Measurements from ENCODE around the gene NRARP. TPM values are rescaled to one million over a fixed set of nuclear protein-coding genes. Genes with fewer than 3 reads are reported as not detected.
A peak's percentile ranks its signal among the peaks of the same experiment; 100 is the strongest.

Gene NRARP
- total and polyA plus RNA-seq, 2 of the 13 experiments (the other 11 are each of a cell fraction or from before 2014, with no cell fraction given) = 0.22 to 0.46 TPM

DNA sequence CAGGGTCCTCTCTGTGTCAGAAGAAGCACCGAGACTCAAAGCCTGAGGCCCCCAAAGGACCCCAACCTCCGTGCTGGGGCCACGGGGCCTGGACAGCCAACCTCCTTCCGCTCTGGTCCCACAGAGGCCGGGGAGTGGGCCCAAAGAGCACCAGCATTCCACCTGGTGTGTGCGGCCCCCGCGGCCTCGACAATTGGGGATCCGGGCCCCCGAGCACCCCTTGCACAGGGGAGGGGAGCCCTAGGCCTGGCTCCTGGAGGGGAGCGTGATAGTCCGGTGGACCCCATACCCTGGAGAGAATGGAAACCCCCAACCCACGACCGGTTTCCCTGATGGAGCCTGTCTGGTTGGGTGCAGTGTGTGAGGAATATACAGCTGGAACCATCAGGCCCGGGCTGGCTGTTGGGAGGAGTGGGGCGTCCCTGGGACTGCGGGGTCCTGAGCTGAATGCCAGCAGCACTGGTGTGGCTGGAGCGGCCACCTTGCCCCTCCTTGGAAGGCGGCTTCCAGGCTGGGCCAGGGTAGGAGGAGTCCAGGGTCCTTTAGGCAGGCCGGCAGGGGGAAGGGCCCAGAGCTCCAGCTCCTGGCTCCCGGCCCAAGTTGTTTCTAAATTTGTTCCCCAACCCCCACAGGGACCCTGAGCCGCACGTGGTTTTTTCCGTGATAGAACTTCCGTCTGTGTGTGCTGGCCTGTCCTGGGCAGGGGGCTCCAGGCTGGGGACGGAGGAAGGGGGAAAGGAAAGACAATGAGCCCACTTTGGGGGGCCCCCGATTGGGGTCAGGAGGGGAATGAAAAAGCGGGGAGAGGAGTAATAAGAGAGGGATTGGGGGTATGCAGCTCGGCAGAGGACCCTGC is 25.4 kb downstream of the NRARP start (continued):
- TF ChIP-seq, protein P1, sequence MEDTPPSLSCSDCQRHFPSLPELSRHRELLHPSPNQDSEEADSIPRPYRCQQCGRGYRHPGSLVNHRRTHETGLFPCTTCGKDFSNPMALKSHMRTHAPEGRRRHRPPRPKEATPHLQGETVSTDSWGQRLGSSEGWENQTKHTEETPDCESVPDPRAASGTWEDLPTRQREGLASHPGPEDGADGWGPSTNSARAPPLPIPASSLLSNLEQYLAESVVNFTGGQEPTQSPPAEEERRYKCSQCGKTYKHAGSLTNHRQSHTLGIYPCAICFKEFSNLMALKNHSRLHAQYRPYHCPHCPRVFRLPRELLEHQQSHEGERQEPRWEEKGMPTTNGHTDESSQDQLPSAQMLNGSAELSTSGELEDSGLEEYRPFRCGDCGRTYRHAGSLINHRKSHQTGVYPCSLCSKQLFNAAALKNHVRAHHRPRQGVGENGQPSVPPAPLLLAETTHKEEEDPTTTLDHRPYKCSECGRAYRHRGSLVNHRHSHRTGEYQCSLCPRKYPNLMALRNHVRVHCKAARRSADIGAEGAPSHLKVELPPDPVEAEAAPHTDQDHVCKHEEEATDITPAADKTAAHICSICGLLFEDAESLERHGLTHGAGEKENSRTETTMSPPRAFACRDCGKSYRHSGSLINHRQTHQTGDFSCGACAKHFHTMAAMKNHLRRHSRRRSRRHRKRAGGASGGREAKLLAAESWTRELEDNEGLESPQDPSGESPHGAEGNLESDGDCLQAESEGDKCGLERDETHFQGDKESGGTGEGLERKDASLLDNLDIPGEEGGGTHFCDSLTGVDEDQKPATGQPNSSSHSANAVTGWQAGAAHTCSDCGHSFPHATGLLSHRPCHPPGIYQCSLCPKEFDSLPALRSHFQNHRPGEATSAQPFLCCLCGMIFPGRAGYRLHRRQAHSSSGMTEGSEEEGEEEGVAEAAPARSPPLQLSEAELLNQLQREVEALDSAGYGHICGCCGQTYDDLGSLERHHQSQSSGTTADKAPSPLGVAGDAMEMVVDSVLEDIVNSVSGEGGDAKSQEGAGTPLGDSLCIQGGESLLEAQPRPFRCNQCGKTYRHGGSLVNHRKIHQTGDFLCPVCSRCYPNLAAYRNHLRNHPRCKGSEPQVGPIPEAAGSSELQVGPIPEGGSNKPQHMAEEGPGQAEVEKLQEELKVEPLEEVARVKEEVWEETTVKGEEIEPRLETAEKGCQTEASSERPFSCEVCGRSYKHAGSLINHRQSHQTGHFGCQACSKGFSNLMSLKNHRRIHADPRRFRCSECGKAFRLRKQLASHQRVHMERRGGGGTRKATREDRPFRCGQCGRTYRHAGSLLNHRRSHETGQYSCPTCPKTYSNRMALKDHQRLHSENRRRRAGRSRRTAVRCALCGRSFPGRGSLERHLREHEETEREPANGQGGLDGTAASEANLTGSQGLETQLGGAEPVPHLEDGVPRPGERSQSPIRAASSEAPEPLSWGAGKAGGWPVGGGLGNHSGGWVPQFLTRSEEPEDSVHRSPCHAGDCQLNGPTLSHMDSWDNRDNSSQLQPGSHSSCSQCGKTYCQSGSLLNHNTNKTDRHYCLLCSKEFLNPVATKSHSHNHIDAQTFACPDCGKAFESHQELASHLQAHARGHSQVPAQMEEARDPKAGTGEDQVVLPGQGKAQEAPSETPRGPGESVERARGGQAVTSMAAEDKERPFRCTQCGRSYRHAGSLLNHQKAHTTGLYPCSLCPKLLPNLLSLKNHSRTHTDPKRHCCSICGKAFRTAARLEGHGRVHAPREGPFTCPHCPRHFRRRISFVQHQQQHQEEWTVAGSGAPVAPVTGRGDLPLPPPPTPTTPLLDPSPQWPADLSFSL (CRISPR knock-in tag; IDR thresholded peaks at IDR 0.05) = no peak
- TF ChIP-seq SAFB2 (CRISPR knock-in tag; IDR thresholded peaks at IDR 0.05; ENCODE audit: borderline replicate concordance, low read depth) = no peak
- TF ChIP-seq KDM3A (CRISPR knock-in tag; IDR thresholded peaks at IDR 0.05; ENCODE audit: low read depth) = peak; percentile 9; the same call in 1 of the 2 replicates
- no peak for TF ChIP-seq GATA4 (IDR thresholded peaks at IDR 0.05; ENCODE audit: borderline replicate concordance, low read depth)
- no peak for TF ChIP-seq SIX4 (CRISPR knock-in tag; IDR thresholded peaks at IDR 0.05)
- no peak for TF ChIP-seq NR2C2 (CRISPR knock-in tag; IDR thresholded peaks at IDR 0.05; ENCODE audit: borderline replicate concordance)
- TF ChIP-seq ZNF589 (CRISPR knock-in tag; conservative IDR thresholded peaks at IDR 0.05) = no peak
- no peak for TF ChIP-seq ATM (IDR thresholded peaks at IDR 0.05; ENCODE audit: borderline replicate concordance)
- peak; percentile 5 for TF ChIP-seq ZNF687 (CRISPR knock-in tag; IDR thresholded peaks at IDR 0.05)
- TF ChIP-seq ZNF235 (CRISPR knock-in tag; IDR thresholded peaks at IDR 0.05; ENCODE audit: borderline replicate concordance) = 0 out of 2 replicates have a peak, but pooled peaks have one; percentile 47
- TF ChIP-seq NCOA2 (CRISPR knock-in tag; IDR thresholded peaks at IDR 0.05) = no peak
- TF ChIP-seq KAT8 (CRISPR knock-in tag; IDR thresholded peaks at IDR 0.05) = no peak
- TF ChIP-seq EP300 (IDR thresholded peaks at IDR 0.05; ENCODE audit: low read depth in 2 of 2, low read length in 2 of 2) = 0 out of 4 replicates have a peak, but pooled peaks of 1 of the 2 experiments have one; percentile 17
- TF ChIP-seq EP300 (CRISPR knock-in tag; IDR thresholded peaks at IDR 0.05; ENCODE audit: borderline replicate concordance) = no peak
- TF ChIP-seq ZNF83 (CRISPR knock-in tag; IDR thresholded peaks at IDR 0.05; ENCODE audit: borderline replicate concordance) = no peak
- TF ChIP-seq ZBTB1 (CRISPR knock-in tag; IDR thresholded peaks at IDR 0.05; ENCODE audit: borderline replicate concordance) = no peak
- TF ChIP-seq NFE2L1 (CRISPR knock-in tag; IDR thresholded peaks at IDR 0.05; ENCODE audit: borderline replicate concordance) = no peak
- peak; percentile 68; the same call in 1 of the 2 replicates for TF ChIP-seq ZC3H13 (CRISPR knock-in tag; IDR thresholded peaks at IDR 0.05)
- TF ChIP-seq ZNF883 (CRISPR knock-in tag; IDR thresholded peaks at IDR 0.05; ENCODE audit: not compliant biosample characterization) = peak; percentile 74
